ENCODE measurements around the gene MTHFR. TPM values are rescaled to one million over a fixed set of nuclear protein-coding genes. Genes with fewer than 3 reads are reported as not detected.
A peak's percentile ranks its signal among the peaks of the same experiment; 100 is the strongest.

Gene MTHFR
- polyA plus RNA-seq, 1 donor from 2014 or later: 21.2 TPM

GRCh38 chr1:11806307-11806936 is 658 bp upstream of the MTHFR start:
- Histone ChIP-seq H2AFZ (ENCODE audit: low read depth, low read length) (peak overlapping the region; percentile 74), H4K20me1 (ENCODE audit: insufficient read depth) (no peaks in the 10 kb centered on the region), H3K4me2 (ENCODE audit: low read length) (peak overlapping the region; percentile 99), H3K9me3 (ENCODE audit: low read length) (no peaks in the 10 kb centered on the region), H3K4me3 (ENCODE audit: low read length) (peak overlapping the region; percentile 99), H3K36me3 (ENCODE audit: insufficient read depth, low read length) (no peaks in the 10 kb centered on the region), H3F3A (ENCODE audit: insufficient read depth, low read length, poor library complexity, severe bottlenecking) (no peaks in the 10 kb centered on the region), H3K79me2 (replicated peaks; ENCODE audit: insufficient read depth, low read length) (peaks cover 48% of the 10 kb centered on the region), H3K27me3 (ENCODE audit: insufficient read depth, low read depth, low read length) (no peaks in the 10 kb centered on the region), H3K27ac (ENCODE audit: low read length) (peak overlapping the region; percentile 86), H3K9ac (ENCODE audit: low read length) (peak overlapping the region; percentile 93), H3K9me2 (ENCODE audit: insufficient read depth, low read length) (no peaks in the 10 kb centered on the region)
- TF ChIP-seq SMC3 (conservative IDR thresholded peaks at IDR 0.05; ENCODE audit: poor library complexity): no peak
- no peak for TF ChIP-seq REST (IDR thresholded peaks at IDR 0.05; ENCODE audit: borderline replicate concordance)
- TF ChIP-seq POLR2AphosphoS5 (IDR thresholded peaks at IDR 0.05): no peak
- no peak for TF ChIP-seq EZH2 (IDR thresholded peaks at IDR 0.05; ENCODE audit: borderline replicate concordance, insufficient read depth, low read length, poor library complexity, severe bottlenecking)
- no peak for TF ChIP-seq EP300 (conservative IDR thresholded peaks at IDR 0.05; ENCODE audit: poor library complexity, severe bottlenecking)
- TF ChIP-seq, protein P1, sequence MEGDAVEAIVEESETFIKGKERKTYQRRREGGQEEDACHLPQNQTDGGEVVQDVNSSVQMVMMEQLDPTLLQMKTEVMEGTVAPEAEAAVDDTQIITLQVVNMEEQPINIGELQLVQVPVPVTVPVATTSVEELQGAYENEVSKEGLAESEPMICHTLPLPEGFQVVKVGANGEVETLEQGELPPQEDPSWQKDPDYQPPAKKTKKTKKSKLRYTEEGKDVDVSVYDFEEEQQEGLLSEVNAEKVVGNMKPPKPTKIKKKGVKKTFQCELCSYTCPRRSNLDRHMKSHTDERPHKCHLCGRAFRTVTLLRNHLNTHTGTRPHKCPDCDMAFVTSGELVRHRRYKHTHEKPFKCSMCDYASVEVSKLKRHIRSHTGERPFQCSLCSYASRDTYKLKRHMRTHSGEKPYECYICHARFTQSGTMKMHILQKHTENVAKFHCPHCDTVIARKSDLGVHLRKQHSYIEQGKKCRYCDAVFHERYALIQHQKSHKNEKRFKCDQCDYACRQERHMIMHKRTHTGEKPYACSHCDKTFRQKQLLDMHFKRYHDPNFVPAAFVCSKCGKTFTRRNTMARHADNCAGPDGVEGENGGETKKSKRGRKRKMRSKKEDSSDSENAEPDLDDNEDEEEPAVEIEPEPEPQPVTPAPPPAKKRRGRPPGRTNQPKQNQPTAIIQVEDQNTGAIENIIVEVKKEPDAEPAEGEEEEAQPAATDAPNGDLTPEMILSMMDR (IDR thresholded peaks at IDR 0.05; ENCODE audit: poor library complexity, severe bottlenecking): no peak
- TF ChIP-seq TAF1 (IDR thresholded peaks at IDR 0.05; ENCODE audit: low read depth): no peak
- no peak for TF ChIP-seq MXI1 (conservative IDR thresholded peaks at IDR 0.05; ENCODE audit: poor library complexity, severe bottlenecking)
- no peak for TF ChIP-seq RAD21 (conservative IDR thresholded peaks at IDR 0.05)

DNA sequence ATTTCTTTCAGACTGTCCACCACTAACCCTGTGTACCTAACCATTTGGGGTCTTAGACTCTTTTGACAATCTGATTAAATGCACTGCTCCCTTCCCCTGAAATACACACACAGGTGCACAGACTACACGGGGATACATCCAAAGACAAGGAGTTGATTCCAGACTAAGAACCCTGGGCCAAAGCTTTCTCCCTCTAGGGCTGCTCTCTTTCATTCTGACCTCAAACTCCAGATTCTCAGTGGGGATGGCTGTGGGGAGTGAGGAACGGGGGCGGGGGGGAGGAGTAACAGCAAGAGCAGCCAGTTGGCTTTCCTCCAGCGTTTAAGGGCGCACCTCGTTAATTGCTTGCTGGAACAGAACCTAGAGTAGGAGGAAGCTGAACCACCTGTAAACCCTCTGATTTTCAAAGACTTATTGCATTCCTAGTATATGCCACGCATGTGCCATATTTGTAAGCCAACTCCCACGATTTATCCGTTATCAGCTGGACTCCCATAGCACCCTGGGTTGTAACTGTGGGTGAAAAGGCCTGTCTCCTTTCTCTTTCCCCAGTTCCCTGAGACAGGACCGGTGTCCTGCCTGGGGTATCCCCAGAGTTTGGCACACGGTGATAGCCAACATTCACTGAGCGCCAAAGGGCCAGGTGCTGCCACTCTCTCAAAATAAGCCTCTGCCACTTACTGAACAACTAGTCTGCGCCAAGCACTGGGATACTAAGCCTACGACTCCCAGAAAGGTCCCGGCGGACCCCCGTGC is 920 bp downstream of the MTHFR start:
- H3K9ac ChIP-seq (ENCODE audit: low read length): peak overlapping the region; percentile 93
- H3K79me2 ChIP-seq (replicated peaks; ENCODE audit: insufficient read depth, low read length): peaks cover 39% of the 10 kb centered on the region
- TF ChIP-seq EZH2 (IDR thresholded peaks at IDR 0.05; ENCODE audit: borderline replicate concordance, insufficient read depth, low read length, poor library complexity, severe bottlenecking) (no peak), POLR2AphosphoS5 (IDR thresholded peaks at IDR 0.05) (no peak), EP300 (conservative IDR thresholded peaks at IDR 0.05; ENCODE audit: poor library complexity, severe bottlenecking) (no peak), REST (IDR thresholded peaks at IDR 0.05; ENCODE audit: borderline replicate concordance) (no peak), MXI1 (conservative IDR thresholded peaks at IDR 0.05; ENCODE audit: poor library complexity, severe bottlenecking) (no peak), RAD21 (conservative IDR thresholded peaks at IDR 0.05) (no peak), SMC3 (conservative IDR thresholded peaks at IDR 0.05; ENCODE audit: poor library complexity) (no peak), TAF1 (IDR thresholded peaks at IDR 0.05; ENCODE audit: low read depth) (no peak)
- TF ChIP-seq, protein P1 (IDR thresholded peaks at IDR 0.05; ENCODE audit: poor library complexity, severe bottlenecking): no peak
- no peaks in the 10 kb centered on the region for H3K27me3 ChIP-seq (ENCODE audit: insufficient read depth, low read depth, low read length)
- no peaks in the 10 kb centered on the region for H3F3A ChIP-seq (ENCODE audit: insufficient read depth, low read length, poor library complexity, severe bottlenecking)
- no peaks in the 10 kb centered on the region for H3K9me3 ChIP-seq (ENCODE audit: low read length)
- peak overlapping the region; percentile 90 for H3K4me2 ChIP-seq (ENCODE audit: low read length)
- peak overlapping the region; percentile 35 for H2AFZ ChIP-seq (ENCODE audit: low read depth, low read length)
- H3K4me3 ChIP-seq (ENCODE audit: low read length): peak overlapping the region; percentile 99
- H3K27ac ChIP-seq (ENCODE audit: low read length): peak overlapping the region; percentile 65
- no peaks in the 10 kb centered on the region for H3K36me3 ChIP-seq (ENCODE audit: insufficient read depth, low read length)
- H4K20me1 ChIP-seq (ENCODE audit: insufficient read depth): no peaks in the 10 kb centered on the region
- H3K9me2 ChIP-seq (ENCODE audit: insufficient read depth, low read length): no peaks in the 10 kb centered on the region

All from neural cell (in vitro differentiated cells).